ENCODE results near the gene DENND2A.

DNA sequence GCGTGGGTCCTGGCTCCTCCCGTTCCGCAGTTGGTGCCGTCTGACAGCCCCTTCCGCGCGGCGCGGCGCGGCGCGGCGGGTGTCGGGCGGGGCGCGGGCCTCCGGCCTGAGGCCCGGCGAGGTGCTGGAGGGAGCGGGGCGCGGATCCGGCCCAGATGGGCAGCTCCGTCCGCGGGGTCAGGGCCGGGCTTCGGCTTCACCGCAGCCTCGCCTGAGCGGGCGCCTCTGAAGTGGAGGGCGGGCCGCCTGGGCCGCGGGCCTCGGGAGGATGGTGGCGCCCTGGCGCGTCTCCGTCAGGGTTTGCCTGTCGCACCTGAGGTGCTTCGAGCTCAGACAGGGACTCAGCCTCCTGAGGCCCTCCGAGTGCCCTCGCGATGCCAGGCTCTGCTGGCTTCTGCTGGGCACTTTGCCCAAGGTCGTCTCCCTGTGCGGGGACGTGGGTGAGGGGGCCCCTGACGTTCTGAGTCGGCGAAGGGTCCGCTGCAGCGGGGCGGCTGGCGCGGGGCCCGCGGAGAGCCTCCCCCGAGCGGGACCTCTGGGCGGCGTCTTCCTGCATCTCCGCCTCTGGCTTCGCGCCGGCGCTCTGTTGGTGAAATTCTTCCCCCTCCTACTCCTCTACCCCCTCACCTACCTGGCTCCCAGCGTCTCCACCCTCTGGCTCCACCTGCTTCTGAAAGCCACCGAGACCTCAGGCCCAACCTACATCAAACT, 32.6 kb upstream of the DENND2A start:
- TF ChIP-seq POLR2AphosphoS5 (IDR thresholded peaks at IDR 0.05) = no peak
- no peak for TF ChIP-seq EP300 (IDR thresholded peaks at IDR 0.05)
- peak in 1 of 6 experiments; percentile 8 for TF ChIP-seq CTCF (IDR thresholded peaks at IDR 0.05)
